Activated CD4-positive, alpha-beta T cell treated with anti-CD3 and anti-CD28 coated beads, Interleukin-2, amount 50 U/mL, for 4 hours (primary cell): ENCODE results near the gene IMPACT.

Source experiments
- DNase-seq, 2 experiments: peaks; one replicate each; pipeline ENCODE4 v3.0.0-alpha.2; 2020

IMPACT gene, protein sequence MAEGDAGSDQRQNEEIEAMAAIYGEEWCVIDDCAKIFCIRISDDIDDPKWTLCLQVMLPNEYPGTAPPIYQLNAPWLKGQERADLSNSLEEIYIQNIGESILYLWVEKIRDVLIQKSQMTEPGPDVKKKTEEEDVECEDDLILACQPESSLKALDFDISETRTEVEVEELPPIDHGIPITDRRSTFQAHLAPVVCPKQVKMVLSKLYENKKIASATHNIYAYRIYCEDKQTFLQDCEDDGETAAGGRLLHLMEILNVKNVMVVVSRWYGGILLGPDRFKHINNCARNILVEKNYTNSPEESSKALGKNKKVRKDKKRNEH

DNA sequence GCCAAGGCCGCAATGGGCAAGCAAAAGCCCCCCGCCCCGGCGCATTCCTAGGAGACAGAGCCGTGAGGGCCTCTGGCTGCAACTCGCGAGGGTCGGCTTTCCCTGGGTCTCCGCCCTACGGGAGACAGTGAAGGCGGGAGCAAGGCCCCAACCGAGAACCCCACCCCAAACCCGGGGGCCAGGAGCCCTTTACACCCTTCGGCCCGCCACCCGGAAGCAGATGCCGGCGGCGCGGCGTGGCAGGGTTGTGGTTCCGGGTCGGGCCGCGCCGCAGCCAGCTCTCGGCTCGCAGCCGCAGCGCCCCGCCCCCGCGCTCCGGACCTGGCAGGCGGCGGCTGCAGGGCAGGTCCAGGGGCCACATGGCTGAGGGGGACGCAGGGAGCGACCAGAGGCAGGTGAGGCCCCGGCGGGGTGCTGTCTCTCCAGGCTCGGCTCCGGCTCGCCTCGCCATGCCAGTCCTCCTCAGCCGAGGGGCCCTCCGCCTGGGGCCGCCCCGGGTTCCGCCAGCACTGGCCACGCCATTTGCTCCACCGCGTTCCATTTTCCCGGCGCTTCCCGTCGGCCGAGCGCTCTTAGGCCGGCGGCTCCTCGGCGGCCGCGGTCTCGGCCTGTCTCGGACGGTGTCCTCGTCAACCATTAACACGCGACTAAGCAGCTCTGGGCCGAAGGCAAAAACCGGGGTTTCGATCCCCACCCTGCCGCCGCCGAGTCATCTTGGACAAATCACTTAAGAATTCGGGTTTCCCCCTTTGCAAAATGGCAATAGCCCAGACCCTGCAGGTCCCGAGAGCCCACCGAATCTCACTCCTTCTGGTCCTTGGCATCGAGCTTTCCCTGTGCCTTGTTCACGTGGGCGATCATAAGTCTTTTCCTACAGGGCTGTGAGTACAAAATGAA is at the start of gene IMPACT:
TSS of gene IMPACT (plus strand) at position 273 of the 897 bp plus-strand sequence. CDS start at position 360, 87 bp downstream.
- DNase-seq = peak; percentile 67 to 73

DNA sequence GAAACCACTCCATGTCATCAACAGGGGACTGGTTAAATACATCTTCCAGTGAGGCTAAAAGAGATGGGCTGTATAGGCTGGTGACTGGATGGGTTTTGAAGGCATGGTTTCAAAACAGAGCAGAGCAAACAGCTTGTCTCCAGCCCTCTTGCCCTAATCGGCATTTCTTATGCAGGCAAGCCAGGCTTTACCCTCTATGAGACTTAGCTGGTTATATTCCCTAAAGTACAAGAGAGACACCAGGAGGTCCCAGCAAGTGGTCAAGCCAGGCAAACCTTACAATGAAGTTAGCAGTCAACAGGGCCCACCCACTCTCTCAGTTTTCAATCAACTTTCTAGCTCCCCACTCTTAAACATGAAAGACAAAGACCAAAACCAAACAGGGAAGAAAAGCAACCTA is 47.9 kb upstream of the IMPACT start:
- DNase-seq = no peak

DNA sequence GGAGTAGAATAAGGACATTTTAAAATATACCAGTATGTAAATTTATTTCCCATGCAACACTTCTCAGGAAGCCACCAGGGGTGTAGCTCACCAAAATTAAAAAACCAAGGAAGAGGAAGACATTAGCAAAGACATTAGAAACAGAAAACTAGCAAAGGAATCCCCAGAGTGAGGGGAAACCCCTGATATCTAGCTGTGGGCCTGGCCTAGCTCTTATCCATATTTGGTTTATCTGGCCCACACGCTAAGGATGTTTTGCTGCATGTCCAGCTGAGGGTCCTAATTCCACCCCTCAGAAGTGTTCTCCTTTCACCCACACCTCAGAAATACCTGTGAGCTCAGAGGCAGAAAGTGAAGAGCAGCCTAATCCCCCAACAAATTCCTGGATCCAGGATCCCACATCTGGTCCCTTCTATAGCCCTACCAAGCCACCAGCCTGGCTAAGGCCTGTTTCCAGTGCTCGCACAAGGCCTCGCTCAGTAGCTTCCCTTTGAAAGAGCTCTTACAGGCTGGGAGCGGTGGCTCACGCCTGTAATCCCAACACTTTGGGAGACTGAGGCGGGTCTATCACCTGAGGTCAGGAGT is 46.2 kb upstream of the IMPACT start:
- no peak for DNase-seq

DNA sequence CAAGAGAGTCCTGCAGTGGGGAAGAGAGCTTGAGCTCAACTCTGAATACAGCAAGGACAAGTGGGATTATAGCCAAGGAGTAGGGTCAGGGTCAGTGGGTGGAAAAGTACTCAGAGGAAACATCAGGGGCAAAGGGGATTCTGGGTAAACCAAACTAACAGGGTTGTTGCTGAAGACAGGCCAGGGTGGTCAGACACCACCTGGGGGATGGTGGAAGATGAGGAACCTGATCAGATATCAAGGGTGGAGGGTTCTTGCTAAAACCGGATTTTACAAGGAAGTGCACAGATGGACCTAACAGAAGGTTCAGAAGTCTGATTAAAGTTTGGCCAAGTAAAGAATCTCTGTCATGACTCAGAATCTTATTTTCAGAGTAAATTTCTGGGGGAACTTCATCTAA is 45.3 kb upstream of the IMPACT start:
- DNase-seq = no peak

DNA sequence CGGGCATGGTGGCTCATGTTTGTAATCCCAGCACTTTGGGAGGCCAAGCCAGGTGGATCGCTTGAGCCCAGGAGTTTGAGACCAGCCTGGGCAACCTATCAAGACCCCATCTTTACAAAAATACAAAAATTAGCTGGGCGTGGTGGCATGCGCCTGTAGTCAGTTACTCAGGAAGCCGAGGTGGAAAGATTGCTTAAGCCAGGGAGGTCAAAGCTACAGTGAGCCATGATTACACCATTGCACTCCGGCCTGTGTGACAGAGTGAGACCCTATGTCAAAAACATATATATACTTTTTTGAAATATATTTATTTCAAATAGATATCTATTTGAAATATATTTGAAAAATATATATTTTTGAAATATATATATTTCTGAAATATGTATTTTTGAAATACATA is 39.8 kb upstream of the IMPACT start:
- no peak for DNase-seq

DNA sequence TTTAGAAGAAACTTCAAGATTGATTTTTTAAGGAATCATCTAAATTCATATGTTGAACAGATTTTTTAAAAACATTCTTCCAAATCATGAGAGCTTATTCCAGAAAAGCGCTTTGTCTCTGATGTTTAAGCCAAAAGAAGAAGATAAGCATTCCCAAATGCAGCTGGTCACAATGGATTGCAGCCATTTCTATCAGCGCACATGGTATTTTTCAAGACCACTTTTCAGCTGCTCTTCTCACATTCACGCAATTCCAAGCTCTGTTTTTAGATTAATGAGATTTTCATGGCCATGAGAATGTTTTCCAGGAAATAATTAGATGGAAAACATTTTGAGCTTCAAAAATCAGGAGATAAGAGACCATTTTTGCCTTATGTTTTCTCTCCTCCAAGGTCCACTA is 37.5 kb upstream of the IMPACT start:
- no peak for DNase-seq

DNA sequence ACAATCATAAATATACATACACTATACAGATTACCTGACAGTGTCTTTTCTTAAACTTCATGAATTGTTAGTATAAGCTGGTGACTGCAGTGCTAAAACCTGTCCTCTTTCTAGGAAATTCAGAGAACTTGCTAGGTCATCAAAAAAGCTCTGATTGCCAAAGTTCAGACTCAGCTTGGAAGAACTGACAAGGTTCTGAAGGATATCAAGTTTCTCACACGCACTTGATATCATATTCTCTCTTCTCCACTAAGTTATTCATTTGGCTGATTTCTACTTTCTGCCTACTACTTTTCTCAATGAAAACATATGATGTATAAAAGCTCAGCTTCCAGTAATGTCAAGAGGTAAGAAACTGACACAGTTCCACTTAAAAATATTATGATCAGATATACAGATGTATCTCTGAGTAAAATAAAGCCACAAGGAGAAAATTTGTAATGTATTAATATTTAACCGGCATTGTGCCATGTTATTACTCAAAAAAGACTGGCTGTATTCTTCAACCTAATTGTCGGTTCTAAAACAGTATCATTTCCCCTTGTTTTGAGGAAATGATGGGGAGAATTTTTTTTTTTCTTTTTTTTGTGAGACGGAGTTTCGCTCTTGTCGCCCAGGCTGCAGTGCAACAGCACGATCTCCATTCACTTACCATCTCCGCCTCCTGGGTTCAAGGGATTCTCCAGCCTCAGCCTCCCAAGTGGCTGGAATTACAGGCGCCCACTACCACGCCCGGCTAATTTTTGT is 31.2 kb upstream of the IMPACT start:
- DNase-seq = no peak

DNA sequence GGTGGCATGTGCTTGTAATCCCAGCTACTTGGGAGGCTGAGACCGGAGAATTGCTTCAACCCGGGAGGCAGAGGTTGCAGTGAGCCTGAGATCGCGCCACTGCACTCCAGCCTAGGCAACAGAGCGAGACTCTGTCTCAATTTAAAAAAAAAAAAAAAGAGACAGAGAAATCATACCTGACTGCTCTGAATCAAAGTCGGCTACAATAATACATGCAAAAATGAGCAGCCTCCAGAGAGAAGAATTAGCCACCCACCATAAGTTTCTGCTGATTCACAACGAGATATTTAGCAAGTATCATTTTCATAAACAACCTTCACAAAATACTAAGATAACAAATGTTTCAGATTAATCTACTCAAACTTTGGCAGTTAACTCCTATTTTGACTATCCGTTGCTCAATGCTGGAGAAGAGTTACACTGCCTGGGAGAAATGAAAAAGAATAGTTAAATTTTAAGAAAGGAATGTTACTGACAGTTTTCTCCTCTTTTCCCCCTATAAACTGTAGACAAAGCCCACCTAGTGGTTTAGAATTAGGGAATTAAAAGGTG is 30.3 kb upstream of the IMPACT start:
- DNase-seq = no peak

DNA sequence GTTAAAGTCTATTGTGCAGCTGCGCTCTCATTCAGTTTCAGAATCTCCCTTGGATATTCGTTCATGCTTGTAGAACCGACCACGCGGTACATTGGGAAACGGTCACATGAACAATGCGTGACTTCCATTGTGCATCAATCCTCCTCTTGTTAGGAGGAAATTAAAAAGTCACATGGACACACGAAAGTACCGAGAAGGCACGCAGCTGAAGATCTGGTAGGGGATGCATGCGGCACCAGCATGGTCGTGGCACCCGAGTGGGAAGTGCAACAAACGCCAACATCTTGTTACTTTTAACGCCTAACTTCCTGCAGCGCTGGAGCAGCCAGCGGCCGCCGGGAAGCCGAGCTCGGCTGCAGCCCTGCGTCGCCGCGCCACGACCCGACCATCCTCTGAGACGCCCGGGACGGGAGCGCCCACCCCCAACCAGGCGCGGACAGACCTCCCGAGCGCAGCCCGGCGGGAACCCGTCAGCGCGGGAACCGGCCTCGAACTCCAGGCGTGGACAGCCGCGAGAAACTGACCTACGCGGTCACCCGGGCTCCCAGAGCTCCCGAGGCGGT is 29.3 kb upstream of the IMPACT start:
- DNase-seq = peak in 1 of 2 experiments; percentile 8

DNA sequence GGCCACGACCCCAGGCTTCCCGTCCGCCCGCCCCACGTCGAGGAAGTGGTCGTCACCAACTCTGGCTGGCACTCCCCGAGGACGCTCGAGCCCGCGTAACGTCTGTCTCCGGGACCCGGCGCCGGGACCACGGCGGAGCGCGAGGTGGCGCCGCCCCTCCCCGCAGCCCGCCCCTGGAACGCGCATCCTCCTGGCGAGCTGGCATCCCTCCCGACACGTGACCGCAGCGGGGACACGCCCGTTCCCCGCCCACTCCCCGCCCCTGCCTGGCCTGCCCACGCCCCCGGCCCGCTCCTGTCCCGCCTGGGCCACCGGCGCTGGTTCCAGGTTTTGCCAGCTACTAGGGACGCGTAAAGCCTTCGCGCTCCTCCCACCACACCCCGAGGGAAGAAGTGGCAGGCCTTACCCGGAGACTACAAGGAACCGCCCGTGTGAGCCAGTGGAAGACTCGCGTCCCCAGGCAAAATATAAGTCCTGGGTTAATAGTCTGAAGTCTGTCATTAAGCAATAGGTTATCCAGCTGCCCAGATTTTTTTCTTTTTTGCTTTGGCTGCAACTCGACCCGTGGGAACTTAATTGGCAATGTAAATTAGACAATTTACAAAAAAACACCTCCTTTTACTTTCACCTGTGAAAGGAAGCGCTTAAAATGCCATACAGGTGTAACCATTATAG is 28.6 kb upstream of the IMPACT start, which contains the start of gene OSBPL1A:
TSS of gene OSBPL1A (minus strand) at position 131 of the 675 bp plus-strand sequence. CDS start 20,291 bp downstream, outside the sequence.
- peak; percentile 74 to 76 for DNase-seq

DNA sequence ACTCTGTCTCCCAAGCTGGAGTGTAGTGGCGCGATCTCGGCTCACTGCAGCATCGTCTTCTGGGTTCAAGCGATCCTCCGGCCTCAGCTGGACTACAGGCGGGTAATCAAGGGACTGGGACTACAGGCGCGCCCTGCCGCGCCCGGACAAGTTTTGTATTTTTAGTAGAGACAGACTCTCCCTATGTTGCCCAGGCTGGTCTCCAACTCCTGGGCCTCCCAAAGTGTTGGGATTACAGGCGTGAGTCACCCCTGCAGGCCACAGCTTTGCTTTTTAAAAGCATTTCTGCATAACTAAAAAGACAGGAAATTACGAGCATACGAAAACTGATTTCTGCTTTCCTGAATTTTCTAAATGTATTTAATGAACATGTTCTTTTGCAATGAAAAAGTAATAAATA is 27.9 kb upstream of the IMPACT start:
- no peak for DNase-seq

DNA sequence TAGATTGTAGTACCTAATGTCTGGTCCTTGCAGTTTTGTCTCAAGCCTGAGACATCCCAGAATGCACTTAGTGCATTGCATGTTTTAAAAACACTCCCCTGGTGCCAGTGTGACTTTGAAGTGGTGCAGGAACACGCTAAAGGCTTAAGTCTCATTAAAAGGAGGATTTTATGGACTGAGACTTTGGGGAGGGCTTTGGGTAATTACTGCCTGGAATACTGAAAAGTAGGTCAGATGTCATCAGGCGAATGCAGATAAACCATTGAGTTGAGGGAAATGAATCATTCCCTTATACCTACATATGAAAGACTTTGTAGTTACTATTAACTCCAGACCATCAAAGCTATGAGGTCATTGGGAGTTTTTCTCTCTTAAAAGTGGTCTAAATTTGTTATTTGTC is 25.9 kb upstream of the IMPACT start:
- DNase-seq = no peak

DNA sequence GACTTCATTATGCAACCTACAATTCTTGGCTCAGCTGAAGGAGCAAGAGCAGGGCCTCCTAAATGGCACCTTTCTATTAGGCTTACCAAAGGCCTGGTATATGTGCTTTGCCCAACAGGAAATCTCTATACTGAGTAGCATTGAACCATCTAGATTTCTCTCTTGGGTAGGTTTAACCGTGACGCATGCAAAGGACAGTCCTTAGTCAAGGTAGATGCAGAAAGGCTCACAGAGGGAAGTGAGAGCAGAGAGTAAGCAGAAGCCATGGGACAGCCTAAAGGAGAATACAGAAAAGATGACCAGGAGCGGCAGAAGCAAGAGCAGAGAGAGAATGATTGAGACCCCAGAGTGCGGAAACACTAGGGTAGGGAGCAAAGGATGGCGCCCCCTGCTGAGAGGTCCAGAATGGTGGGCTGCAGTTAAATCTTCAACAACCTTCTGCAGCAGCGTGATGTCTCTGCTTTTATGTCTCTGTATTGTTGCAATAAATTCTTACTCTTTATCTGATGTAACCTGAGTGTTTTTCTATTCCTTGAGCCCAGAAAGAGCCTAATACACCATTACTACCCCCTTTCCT is 24.2 kb upstream of the IMPACT start:
- no peak for DNase-seq

DNA sequence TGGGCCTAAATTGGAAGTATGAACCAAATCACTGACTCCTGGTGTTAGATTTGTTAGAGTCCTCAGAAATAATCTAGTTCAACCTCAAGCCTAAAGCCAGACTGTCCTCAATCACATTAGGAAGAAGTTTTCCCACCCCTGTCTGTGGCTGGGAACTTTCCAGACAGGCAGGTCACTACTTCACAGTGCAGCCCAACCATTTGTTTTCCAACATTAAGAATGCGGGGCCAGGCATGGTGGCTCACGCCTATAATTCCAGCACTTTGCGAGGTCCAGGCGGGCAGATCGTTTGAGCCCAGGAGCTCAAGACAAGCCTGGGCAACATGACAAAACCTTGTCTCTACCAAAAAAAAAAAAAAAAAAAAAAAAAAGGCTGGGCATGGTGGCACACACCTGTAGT is 23.4 kb upstream of the IMPACT start:
- no peak for DNase-seq

DNA sequence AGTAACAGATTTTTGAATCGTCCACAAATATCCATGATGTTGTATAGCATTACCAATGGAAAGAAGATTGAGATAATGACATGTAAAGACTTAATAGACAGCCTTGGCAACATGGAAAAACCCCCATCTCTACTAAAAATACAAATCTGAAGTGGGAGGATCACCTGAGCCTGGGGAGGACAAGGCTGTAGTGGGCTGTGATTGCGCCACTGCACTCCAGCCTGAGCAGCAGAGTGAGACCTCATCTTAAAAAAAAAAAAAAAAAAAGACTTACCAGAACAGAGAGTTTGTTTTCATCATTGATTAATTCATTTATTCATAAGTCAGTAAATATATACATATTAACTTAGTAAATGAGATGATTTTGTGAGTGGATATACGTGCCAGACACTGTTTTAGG is 21.9 kb upstream of the IMPACT start:
- no peak for DNase-seq

DNA sequence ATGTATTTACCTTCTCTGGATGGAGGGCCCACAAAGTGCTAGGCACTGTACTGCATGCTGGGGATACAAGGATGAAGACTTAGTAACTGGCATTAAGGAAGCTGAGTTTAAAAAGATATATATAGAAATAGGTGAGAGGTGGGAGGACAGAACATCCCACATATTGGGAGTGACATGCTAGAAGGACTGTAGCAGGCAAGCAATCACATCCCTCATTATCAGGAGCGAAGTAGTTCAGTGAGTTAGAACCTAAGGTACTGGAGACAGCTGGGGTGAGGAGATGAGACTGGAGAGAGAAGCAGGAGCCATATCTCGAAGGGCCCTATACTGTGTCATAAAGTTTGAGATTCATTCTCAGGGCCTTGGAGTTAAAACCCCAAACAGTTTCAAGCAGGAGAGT is 18.0 kb upstream of the IMPACT start:
- DNase-seq = no peak

DNA sequence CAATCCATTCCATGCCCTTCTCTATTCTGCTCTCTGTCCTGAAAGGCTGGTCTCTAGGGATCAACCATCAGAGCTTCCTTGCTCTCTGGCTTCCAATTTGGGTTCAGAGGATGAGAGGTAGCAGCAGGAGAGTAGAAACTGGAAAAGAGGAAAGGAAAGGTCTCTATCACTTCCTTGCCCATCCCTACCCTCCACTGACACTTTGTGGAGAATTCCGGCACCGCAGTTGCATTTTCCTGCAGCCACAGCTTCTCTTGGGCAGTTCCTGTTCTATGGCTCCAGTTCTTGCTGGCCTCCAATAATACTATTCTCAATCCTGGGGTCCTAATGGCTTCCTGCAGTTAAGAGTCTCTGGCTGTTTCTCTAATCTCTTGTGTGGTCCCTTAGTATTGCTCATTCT is 13.3 kb upstream of the IMPACT start:
- DNase-seq = no peak

DNA sequence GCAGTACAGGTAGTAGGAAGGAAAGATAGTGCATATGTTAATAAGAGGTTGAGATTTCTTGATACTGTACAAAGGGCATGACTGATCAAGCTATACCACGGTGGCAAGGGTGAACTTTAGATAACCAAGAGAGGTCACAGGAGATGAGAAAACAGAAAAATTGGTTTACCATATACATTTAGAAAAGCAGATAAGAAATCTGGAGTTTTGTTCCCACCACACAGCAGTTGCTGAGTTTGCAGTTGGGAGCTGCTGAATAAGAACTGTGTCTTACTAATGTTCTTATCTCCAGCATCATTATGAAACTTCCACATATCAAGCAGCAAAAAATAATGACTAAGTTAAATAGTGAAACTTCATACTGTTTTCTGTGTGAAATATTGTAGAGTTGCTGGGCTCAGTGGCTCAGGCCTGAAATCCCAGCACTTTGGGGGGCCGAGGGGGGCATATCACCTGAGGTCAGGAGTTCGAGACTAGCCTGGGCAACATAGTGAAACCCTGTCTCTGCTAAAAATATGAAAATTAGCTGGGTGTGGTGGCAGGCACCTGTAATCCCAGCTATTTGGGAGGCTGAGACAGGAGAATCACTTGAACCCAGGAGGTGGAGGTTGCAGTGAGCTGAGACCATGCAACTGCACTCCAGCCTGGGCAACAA is 12.0 kb upstream of the IMPACT start:
- DNase-seq = no peak

DNA sequence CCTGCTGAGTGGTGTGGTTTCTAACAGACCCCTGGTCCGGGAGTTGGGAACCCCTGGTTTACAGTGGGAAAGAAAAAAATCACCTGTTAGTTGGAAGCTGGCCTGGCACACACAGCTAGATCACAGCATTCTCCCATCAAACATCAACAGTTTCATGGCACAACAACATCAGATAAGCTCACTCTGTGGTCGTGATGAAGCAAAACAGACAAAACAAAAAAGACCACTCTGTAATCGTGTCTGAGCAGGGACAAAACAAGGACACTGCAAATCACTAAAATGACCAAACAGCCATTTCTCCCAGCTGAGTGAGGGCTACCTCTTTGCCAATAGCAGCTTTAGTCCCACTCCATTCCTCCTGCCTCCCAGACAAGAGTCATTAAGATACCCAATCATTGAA is 9.0 kb upstream of the IMPACT start:
- DNase-seq = no peak

DNA sequence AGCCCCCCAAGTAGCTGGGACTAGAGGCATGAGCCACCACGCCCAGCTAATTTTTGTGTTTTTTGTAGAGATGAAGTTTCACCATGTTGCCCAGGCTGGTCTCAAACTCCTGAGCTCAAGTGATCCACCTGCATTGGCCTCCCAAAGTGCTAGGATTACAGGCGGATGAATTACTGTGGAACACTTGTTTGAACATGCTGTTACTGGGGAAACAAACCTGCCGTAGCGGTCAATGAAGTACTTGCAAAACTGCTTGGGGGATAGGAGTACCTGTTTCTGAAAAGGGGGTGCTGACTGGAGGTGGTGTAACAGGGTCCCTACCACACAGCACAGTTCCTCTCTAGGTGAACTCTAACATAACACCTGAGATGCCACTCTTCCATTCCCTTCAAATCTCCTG is 5.9 kb upstream of the IMPACT start:
- DNase-seq = no peak

DNA sequence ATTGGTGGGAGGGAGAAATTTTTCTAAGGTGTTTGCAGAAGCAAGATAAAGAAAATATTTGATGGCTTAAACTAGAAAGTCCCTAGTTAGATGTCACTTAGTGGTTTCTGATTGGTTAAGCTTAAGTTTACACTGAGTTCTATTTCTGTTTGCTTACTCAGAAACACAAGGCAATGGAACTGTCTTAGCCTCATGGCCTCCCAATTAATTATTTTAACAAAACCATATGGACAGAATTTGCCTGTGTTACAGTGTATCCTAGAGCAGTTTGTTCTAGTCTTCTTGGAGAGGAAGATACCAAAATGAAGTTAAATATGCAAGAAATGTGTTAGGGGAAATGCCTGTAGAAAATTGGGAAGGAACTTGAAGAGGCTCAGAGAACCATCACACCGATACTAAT is 4.6 kb upstream of the IMPACT start:
- DNase-seq = no peak
